ENCODE measurements around the gene NRXN3.

- no peak for TF ChIP-seq YY1 (tag by site-specific recombination; IDR thresholded peaks at IDR 0.05)
- no peak for TF ChIP-seq ZNF639 (tag by site-specific recombination; IDR thresholded peaks at IDR 0.05)
- TF ChIP-seq ZBTB1 (tag by site-specific recombination; IDR thresholded peaks at IDR 0.05): no peak
- TF ChIP-seq ZNF157 (tag by site-specific recombination; IDR thresholded peaks at IDR 0.05): no peak
- TF ChIP-seq ZNF670 (tag by site-specific recombination; IDR thresholded peaks at IDR 0.05; ENCODE audit: low read depth): no peak
- no peak for TF ChIP-seq ZNF76 (tag by site-specific recombination; IDR thresholded peaks at IDR 0.05; ENCODE audit: borderline replicate concordance, low read depth)
- no peak for TF ChIP-seq CTCF (tag by site-specific recombination; IDR thresholded peaks at IDR 0.05)
- TF ChIP-seq ZNF341 (tag by site-specific recombination; IDR thresholded peaks at IDR 0.05; ENCODE audit: low read depth): no peak
- no peak for TF ChIP-seq SP3 (tag by site-specific recombination; IDR thresholded peaks at IDR 0.05)
Measured at GRCh38 chr14:79856381-79856780, 1686.2 kb downstream of the NRXN3 start.
